Esophagus muscularis mucosa (tissue), 3 donors: ENCODE data around the gene MAP4K4.

Experiments used
- POLR2A ChIP-seq: fragments of 450-650 bp; IDR thresholded peaks from one replicate; pipeline ENCODE4 v1.6.1; 2017; ENCODE audit warnings: antibody characterized with exemption, moderate library complexity, mild to moderate bottlenecking, low read depth
- POLR2AphosphoS5 ChIP-seq, 2 donors: sonication (generic); formaldehyde crosslinking; IDR thresholded peaks; one replicate each; pipeline ENCODE4 v1.6.1; 2017; ENCODE audit warnings: antibody characterized with exemption in 2 of 2
- TF ChIP-seq, protein P1 (sequence below), 3 experiments: fragments of 200-600 bp in 2 of 3; fragments of 450-650 bp in 1 of 3; sonication (generic) in 2 of 3; IDR thresholded peaks; one replicate each; pipeline ENCODE4 v1.5.1; 2017 to 2019; ENCODE audit warnings: antibody characterized with exemption in 3 of 3, mild to moderate bottlenecking in 2 of 3, moderate library complexity in 1 of 3

DNA sequence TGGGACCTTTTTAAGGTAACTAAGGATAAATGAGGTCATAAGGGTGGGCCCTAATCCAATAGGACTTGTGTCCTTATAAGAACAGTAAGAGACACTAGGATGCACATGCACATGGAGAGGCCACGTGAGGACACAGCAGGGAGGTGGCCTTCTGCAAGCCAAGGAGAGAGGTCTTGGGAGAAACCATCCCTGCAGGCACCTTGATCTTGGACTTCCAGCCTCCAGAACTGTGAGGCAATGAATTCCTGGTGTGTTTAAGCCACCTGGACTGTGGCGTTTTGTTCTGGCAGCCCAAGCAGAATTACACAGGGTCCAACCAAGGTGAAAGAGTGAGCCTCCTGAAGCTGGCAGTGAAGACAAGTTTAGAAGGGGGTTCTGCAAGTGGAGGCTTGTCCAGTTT lies 204.7 kb downstream of the MAP4K4 start:
- TF ChIP-seq, protein P1, sequence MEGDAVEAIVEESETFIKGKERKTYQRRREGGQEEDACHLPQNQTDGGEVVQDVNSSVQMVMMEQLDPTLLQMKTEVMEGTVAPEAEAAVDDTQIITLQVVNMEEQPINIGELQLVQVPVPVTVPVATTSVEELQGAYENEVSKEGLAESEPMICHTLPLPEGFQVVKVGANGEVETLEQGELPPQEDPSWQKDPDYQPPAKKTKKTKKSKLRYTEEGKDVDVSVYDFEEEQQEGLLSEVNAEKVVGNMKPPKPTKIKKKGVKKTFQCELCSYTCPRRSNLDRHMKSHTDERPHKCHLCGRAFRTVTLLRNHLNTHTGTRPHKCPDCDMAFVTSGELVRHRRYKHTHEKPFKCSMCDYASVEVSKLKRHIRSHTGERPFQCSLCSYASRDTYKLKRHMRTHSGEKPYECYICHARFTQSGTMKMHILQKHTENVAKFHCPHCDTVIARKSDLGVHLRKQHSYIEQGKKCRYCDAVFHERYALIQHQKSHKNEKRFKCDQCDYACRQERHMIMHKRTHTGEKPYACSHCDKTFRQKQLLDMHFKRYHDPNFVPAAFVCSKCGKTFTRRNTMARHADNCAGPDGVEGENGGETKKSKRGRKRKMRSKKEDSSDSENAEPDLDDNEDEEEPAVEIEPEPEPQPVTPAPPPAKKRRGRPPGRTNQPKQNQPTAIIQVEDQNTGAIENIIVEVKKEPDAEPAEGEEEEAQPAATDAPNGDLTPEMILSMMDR (IDR thresholded peaks at IDR 0.05), result no peak
- no peak for TF ChIP-seq POLR2A
- no peak for TF ChIP-seq POLR2AphosphoS5 (IDR thresholded peaks at IDR 0.05)
